ENCODE results near the gene FAM161B. TPM values are rescaled to one million over a fixed set of nuclear protein-coding genes. Genes with fewer than 3 reads are reported as not detected.

The FAM161B gene
- total and polyA plus RNA-seq, 2 of the 13 experiments (the other 11 are each of a cell fraction or from before 2014, with no cell fraction given) = 1.6 to 2.0 TPM

GRCh38 chr14:73998726-73999125 is 48.8 kb upstream of the FAM161B start (continued):
- TF ChIP-seq GMEB1 (CRISPR knock-in tag; IDR thresholded peaks at IDR 0.05; ENCODE audit: borderline replicate concordance) (0 out of 2 replicates have a peak, but pooled peaks have one; percentile 2), ZNF383 (CRISPR knock-in tag; IDR thresholded peaks at IDR 0.05; ENCODE audit: borderline replicate concordance) (no peak), ZFAT (CRISPR knock-in tag; conservative IDR thresholded peaks at IDR 0.05) (no peak), ZHX2 (IDR thresholded peaks at IDR 0.05; ENCODE audit: low read depth) (no peak), ZHX2 (CRISPR knock-in tag; IDR thresholded peaks at IDR 0.05; ENCODE audit: borderline replicate concordance) (no peak), ZNF546 (CRISPR knock-in tag; conservative IDR thresholded peaks at IDR 0.05) (no peak), RXRA (CRISPR knock-in tag; IDR thresholded peaks at IDR 0.05) (no peak), ZNF691 (CRISPR knock-in tag; IDR thresholded peaks at IDR 0.05; ENCODE audit: borderline replicate concordance, low read depth) (no peak), PAXIP1 (CRISPR knock-in tag; conservative IDR thresholded peaks at IDR 0.05) (peak; percentile 44; the same call in 1 of the 2 replicates), ZMYM4 (CRISPR knock-in tag; IDR thresholded peaks at IDR 0.05) (no peak), POLR2AphosphoS2 (IDR thresholded peaks at IDR 0.05; ENCODE audit: low read depth, low read length) (no peak), KLF9 (CRISPR knock-in tag; IDR thresholded peaks at IDR 0.05; ENCODE audit: low read depth) (no peak), TRIM22 (IDR thresholded peaks at IDR 0.05) (no peak), CBX1 (IDR thresholded peaks at IDR 0.05; ENCODE audit: low read depth) (no peak), ZNF263 (CRISPR knock-in tag; IDR thresholded peaks at IDR 0.05) (no peak), ZNF331 (CRISPR knock-in tag; IDR thresholded peaks at IDR 0.05) (no peak), ZNF510 (CRISPR knock-in tag; IDR thresholded peaks at IDR 0.05; ENCODE audit: low read depth) (no peak), ZBTB7B (CRISPR knock-in tag; IDR thresholded peaks at IDR 0.05) (0 out of 2 replicates have a peak, but pooled peaks have one; percentile 2)

Measured in HepG2 (cell line).